GM10847 (cell line): ENCODE measurements around the gene NDST1.

Experiments used
- POLR2A ChIP-seq: IDR thresholded peaks from 2 replicates; pipeline ENCODE4 v1.6.1; 2011; ENCODE audit not compliant: insufficient read length; ENCODE audit errors: extremely low read depth

NDST1 gene

DNA sequence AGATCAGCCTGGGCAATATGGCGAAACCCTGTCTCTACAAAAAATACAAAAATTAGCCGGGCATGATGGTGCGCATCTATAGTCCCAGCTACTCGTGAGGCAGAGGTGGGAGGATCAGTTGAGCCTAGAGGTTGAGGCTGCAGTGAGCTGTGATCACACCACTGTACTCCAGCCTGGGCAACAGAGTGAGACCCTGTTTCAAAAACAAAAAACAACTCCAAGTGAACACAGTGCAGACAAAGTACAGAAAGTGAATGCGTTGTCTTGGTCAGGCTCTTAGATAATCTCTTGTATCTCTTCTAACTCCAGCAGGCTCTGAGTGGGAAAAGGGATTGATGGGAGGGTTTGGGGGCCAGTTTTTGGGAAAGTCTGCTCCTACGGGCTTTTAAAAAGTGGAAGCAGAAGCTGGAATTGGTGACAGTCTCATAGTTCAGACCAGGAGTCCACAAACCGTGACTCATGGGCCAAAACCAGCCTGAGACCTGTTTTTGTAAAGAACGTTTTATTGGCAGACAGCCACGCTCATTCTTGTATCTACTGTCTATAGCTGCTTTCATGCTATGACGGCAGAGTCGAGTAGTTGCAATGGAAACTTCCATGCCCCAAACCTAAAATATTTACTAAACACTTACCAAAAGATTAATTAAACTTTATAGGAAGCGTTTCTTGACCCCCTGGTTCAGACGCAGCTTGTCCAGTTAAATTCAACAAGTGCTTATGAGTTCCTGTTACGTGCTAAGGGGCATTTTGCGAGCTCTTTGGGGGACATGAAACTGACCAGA, 32.9 kb downstream of the NDST1 start:
- no peak for TF ChIP-seq POLR2A

DNA sequence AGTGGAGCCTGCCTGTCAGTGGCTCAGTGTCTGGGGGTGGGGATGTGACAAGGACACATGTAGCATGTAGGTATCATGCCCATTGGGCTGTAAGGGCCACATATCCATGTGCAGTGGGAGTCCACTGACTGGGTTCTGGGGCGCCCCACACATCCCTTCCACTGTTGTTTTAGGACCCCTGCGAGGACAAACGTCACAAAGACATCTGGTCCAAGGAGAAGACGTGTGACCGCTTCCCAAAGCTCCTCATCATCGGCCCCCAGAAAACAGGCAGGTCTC, 33.4 kb downstream of the NDST1 start:
- no peak for TF ChIP-seq POLR2A

DNA sequence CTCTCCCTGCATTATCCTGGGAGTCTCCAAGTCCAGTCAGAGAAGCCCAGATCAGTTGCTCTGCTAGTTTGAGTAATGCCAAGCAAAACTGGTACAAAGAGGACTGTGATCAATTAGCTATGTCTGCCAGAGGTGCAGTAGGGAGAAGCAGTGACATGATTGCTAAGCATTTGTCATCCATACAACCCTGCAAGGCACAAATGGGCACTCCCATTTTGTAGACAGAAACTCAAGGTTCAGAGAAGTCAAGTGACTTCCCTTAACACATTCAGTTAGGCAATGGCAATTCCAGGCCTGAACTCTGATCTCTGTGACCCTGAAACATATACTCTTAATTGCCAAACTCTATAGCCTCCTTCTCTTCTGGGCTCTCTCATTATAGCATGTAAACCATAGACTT, 34.0 kb downstream of the NDST1 start:
- no peak for TF ChIP-seq POLR2A

DNA sequence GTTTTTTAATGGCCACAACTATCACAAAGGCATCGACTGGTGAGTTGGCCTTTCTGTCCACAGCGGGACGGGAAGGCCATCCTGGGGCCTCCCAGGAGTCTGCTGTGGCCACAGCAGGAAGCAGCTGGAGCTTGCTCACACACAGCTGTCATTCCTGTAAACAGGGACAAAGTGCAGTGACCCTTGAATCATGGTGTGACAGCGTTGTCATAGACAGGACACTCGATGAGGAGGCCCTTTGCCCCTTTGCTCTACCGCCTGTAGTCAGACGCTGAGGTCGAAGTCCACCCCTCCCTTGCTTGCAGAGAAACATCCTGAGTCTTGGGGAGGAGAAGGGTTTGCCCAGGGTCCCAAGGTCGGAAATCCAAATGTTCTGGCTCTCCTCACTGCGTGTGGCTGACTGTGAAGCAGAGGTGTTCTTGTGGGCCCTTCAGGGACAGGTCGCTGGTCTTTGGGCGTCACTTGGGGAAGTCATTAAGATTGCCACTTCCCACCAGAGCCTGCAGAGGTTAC, 35.1 kb downstream of the NDST1 start:
- TF ChIP-seq POLR2A = no peak

DNA sequence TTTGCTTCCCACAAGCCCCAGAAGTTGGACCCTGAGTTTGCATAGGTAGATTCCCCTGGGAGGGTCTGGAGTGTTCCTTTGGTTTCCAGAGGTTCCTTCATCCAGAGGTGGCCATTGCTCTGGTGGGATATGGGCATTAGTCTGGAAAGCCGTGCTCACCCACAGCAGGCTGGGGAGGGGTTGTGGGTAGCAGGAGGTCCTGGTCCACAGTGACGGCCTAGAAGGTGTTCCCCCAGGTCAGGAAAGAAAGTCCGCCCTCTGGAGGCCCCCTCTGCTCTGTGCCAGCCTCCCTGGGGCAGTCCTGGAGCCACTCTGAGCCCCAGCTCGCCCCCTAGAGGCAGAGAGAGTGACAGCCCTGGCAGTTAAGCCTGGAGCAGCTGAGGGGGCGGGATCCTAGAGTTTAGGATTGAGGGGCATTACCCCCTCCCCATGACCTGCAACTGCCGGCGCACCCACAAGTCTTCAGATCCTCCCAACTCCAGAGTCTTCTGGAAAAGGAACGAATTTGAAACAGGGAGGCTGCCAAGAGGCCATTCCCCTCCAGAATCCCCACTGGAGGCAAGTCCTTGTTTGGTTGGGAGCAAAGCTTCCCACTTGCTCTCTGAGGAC, 36.8 kb downstream of the NDST1 start:
- TF ChIP-seq POLR2A = no peak

DNA sequence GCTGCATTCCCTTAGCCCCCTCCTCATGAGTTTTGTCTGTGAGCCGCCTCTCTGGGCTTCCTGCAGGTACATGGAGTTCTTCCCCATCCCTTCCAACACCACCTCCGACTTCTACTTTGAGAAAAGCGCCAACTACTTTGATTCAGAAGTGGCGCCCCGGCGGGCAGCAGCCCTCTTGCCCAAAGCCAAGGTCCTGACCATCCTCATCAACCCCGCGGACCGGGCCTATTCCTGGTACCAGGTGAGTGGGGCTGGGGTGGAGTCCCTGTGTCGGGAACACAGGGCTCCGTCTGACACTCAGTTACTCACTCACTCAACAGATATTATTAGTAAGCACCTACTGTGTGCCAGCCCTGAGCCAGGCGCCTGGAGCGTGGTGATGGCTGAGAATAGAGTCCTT, 37.3 kb downstream of the NDST1 start:
- no peak for TF ChIP-seq POLR2A

DNA sequence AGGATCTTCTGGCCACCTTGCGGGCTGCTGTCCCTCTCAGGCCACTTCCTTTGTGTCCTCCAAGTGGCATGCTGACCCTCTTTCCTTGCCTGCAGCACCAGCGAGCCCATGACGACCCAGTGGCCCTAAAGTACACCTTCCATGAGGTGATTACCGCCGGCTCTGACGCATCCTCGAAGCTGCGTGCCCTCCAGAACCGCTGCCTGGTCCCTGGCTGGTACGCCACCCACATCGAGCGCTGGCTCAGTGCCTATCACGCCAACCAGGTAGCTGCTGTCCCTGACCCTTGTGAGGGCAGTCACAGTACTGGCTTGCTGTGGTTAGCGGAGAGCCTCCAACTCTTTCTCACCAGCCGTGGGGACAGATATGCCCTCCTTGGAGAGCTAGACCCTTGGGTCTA, 40.2 kb downstream of the NDST1 start:
- TF ChIP-seq POLR2A = no peak

DNA sequence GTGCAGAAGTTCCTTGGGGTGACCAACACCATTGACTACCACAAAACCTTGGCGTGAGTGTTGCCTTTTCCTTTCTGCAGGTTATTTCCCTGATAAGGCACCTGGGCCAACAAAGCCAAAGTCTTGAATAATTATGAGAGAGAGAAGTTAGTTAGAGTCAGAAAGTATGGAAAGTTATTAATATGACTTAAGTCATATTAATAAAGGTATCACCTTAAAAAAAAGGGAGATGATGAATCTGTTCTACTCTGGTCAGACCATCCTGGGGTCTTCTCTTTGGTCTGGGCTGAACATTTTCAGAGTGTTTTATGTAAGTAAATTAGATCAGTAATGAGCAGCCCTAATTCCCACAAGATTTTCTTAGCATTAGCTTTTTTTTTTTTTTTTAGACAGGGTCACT, 41.8 kb downstream of the NDST1 start:
- no peak for TF ChIP-seq POLR2A

DNA sequence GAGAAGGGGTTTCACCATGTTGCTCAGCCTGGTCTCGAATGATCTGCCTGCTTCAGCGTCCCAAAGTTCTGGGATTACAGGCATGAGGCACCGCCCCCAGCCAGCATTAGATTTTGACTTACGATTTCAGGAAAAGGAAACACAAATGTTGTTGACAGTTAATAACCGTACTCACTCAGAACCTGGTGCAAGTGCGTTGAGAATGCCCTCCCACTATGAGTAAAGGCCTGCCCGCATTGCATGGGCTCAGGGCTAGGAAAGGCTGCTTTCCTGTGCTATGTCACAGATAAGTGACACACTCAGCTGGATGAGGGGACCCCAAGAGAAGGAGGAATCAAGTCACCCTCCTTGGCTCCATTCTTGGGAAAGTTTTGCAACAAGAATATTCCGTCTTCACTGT, 42.4 kb downstream of the NDST1 start:
- no peak for TF ChIP-seq POLR2A

DNA sequence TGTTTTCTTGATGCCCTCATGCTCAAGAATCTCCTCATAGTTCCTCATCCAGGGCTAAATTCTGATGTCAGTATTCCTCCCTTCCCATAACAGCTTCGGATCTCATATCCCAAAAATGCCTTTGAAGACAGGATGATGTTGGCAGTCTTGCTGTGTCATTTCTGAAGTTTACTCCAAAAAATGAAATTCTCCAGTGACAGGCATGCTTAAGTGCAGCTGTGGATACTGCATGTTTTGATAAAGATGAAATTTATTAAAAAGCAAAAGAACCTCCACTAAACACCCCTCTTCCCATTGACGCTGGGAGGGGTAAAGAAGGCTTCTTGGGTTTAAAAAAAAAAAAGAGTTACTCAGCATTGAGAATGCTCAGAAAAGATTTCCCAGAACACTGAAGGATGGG, 43.1 kb downstream of the NDST1 start:
- TF ChIP-seq POLR2A = no peak

DNA sequence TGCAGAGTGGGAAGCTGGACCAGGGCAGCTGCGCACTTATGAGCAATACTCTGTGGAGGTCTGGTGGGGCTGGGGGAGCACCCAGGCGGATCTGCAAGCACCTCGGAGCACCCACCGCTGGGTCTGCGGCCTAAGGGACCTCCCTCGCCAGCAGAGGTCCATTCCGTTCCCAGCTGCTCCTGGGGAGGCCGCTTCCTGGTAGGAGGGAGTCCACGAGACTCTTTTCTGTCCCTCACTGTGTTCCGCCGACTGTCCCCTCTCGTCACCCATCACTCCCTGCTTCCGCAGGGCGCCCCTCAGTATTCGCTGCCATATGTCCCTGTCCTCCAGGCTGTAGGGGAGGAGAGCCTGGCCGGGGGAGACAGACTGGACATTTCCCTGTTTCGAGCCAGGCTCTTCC, 45.5 kb downstream of the NDST1 start:
- no peak for TF ChIP-seq POLR2A

DNA sequence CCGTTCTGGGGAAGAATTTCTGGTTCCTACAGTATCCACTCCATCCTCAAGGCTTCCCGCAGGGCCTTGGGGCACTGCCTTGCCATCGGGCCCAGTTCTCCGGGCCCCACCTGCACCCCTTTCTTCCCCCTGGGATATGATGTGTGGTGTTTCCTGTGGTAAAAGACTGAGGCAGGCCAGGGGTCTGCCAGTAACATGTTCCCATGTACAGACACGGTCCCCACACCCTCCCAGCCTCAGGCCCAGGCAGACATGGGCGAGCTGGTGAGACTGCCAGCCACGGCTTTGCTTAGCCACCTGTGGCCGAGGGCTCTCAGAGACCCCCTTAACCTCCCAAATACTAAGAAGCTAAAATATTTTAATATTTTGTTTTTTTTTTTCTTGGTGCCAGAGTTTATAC, 46.0 kb downstream of the NDST1 start:
- no peak for TF ChIP-seq POLR2A

DNA sequence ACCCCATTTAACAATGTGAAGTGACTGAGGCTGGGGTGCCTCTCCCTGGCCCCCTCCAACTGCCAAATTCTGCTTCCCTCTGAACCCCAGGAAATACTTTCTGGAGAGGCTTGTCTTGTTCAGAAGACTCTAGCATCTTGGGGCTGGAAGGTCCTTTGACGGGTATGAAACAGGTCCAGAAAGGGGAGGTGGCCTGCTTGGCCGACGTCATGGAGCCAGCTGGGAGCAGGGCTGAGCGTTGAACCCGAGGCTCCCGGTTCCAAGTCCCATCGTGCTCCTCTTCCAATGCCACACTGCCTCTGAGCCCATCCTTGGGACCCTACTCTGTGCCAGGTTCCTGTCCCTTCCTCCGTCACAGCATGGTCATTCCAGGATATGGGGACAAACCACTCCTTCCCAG, 46.9 kb downstream of the NDST1 start:
- no peak for TF ChIP-seq POLR2A

DNA sequence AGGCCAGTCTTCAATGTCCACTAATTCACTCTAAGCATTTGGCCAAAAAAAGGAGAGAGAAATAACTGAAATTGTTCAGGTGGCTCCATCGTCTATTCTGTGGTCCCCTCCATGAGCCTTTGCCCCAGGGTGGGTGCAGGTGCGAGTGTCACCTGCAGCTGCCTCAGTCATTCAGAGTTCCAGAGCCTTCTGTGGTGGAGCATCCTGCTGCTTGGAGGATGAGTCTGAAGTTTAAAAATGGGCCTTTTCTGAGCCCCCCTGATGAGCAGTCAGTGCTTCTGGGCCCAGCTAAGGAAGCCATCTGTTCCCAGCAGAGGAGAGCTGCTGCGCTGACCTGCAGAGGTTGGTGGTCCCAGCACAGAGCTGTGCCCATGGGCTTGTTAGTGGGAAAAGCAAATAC, 48.2 kb downstream of the NDST1 start:
- TF ChIP-seq POLR2A = no peak

DNA sequence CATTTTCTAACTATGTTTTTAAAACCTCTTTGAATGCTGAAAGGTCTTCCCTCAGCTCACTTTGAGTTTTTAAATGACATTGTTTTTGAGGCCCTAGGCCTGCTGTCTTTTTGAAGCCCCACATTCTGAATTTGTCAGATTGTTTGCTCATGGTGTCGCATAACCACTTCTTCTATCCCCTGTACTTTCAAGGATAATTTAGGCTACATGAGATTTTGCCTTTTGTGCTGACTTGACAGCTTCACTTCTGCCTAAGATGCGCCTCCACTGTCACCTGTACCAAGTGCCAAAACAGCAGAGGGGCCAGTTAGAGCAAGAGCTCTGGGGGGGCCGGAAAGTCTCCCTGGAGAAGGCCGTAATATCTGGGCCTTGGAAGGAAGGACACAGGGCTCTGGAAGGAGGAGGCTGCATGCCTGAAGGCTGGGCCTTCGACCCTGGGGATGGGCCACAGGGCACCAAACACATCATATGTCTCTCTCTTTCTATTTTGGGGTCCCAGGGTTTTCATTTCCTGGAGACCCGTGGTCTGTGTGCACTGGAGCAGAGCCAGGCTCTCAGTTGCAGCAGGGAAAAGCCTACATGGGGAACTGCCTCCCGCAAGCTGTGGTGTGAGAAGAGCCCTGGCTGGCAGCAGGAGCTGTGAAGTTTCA, 49.1 kb downstream of the NDST1 start:
- TF ChIP-seq POLR2A = no peak

DNA sequence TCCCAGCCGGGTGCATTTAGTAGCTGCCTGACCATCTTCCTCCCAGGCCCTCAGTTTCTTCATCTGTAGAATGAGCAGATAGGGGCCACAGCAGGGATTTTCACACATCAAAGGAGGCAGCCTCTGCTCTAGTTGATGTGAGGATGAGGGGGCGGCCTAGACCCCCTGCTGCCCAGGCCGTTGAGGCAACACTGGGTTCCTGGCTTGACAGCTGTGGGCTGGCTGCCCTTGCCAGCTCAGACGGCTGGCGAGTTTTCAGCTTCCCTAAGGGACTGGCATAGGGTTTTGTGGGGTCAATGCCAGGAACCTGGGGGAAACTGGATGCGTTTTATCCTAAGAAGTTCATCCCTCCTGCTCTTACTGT, 49.6 kb downstream of the NDST1 start:
- no peak for TF ChIP-seq POLR2A
